HG03025 (cell line): ENCODE measurements around the gene PREX1.
"Not testable (repeated sequence)": the region's sequence is repeated elsewhere in the genome, so short reads cannot be mapped to it uniquely, and the experiment has no call there.

Experiments used
- ATAC-seq: cut with Tn5 transposase; IDR thresholded peaks from one replicate; pipeline ENCODE4 v1.9.1; 2021; ENCODE audit warnings: mild to moderate bottlenecking, moderate library complexity; ENCODE audit not compliant: unreplicated experiment, low FRiP score

The PREX1 gene, protein sequence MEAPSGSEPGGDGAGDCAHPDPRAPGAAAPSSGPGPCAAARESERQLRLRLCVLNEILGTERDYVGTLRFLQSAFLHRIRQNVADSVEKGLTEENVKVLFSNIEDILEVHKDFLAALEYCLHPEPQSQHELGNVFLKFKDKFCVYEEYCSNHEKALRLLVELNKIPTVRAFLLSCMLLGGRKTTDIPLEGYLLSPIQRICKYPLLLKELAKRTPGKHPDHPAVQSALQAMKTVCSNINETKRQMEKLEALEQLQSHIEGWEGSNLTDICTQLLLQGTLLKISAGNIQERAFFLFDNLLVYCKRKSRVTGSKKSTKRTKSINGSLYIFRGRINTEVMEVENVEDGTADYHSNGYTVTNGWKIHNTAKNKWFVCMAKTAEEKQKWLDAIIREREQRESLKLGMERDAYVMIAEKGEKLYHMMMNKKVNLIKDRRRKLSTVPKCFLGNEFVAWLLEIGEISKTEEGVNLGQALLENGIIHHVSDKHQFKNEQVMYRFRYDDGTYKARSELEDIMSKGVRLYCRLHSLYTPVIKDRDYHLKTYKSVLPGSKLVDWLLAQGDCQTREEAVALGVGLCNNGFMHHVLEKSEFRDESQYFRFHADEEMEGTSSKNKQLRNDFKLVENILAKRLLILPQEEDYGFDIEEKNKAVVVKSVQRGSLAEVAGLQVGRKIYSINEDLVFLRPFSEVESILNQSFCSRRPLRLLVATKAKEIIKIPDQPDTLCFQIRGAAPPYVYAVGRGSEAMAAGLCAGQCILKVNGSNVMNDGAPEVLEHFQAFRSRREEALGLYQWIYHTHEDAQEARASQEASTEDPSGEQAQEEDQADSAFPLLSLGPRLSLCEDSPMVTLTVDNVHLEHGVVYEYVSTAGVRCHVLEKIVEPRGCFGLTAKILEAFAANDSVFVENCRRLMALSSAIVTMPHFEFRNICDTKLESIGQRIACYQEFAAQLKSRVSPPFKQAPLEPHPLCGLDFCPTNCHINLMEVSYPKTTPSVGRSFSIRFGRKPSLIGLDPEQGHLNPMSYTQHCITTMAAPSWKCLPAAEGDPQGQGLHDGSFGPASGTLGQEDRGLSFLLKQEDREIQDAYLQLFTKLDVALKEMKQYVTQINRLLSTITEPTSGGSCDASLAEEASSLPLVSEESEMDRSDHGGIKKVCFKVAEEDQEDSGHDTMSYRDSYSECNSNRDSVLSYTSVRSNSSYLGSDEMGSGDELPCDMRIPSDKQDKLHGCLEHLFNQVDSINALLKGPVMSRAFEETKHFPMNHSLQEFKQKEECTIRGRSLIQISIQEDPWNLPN (N-terminal part only)

DNA sequence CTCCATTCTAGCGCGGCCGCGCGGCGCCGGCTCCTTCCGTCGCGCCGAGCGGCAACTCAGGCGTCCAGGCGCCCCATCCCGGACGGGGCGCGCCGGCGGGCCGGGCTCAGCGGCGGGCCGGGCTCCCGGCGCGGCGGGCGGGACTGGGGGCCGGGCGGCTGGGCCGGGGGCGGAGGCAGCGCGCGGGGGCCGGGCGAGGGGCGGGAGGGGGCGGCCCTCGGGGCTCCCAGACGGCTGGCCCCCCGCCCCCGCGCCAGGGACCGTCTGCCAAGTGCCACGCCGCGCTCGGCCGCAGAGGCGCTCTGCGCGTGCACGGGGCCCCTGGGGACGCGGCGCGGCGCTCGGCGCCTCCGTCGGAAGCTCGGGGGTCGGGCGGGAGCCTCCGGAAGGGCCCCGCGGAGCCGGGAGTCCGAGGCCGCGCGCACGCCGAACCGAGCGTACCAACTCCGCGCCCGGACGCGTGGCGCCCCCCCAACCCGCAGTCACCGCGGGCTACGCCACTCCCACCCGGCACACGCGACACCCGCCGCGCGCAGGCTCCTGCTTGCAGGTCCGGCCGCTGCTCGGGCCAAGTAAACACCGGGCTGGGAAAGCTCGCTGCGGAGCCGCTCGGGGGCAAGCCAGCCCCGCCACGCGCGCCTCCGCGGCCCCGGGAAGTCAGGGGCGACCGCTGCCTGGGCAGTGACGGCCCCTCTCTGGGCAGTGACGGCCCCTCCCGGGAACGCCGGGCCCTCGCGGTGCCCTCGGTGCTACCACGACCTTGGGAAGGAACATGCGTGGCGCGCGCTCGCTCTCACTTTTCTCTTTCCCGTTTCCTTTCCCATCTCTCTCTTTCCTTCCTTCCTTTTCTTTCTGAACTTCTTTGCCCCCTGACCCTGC is at the start of gene PREX1:
Gene PREX1, minus strand, starts transcription at position 145 of the 879 bp plus-strand sequence. Its CDS starts 139 bp downstream, at position 6.
- peak; percentile 42 for ATAC-seq

DNA sequence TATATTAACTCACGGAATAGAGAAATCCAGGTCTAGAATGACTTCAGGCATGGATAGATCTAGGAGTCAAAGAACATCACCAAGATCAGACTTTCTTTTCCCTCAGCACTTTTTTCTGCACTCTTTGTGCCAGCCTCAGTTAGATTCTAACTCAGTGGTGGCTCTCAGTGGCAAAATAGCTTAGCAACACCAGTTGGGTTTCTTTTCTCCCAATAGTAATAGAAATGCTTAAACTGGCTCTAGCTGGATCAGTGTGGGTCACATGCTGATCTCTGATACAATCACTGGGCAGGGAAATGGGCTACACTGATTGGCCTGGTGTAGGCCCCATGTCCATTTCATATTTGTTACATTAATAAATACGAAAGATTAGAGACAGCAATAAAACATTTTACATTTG is 49.5 kb upstream of the PREX1 start:
- no peak for ATAC-seq

DNA sequence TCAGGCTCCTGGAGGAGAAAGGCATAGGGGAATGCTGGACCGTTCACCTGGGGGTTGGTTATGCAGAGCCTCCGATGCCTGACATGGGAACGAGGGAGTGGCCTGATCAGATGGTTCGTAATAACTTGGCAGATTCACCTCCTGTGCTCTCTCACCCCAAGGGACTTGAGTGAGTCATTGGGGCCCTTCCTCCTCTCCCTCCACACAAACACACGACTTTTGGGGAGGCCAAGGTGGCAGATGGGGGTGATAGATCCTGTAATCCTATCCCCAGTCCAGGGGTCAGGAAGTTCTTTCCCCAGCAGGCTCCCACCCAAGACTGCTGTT is 48.1 kb upstream of the PREX1 start:
- no peak for ATAC-seq

DNA sequence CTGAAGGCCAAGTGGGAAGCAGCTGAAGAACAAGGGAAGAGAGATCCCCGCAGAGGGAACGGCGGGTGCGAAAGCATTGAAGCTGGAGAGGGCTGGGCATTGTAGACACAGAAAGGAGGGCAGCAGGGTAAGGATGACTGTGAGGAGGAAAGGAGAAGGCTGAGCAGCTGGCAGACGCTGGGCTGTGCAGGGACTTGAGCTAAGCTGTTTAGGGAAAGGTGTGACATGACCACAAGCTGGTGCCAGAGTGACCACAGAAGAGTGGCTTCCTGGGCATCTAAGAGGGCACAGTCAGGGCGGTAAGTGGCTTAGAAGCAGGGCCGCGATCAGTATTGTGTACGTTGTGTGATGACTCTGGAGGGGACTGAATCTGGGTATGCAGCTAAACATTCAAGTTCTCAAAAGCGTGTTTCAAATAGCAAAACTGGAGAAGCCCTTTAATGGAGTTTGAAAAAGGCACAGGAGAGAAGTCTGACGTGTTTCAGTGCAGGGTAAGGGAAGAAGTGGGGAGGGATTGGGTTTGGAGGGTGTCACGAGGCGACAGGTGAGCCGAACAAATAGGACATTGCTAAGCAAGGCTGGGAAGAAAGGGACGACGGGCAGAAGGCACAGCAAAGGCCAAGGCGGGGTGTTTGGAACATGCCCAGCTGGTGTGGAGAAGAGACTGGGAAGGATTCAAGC is 47.6 kb upstream of the PREX1 start:
- ATAC-seq = no peak

DNA sequence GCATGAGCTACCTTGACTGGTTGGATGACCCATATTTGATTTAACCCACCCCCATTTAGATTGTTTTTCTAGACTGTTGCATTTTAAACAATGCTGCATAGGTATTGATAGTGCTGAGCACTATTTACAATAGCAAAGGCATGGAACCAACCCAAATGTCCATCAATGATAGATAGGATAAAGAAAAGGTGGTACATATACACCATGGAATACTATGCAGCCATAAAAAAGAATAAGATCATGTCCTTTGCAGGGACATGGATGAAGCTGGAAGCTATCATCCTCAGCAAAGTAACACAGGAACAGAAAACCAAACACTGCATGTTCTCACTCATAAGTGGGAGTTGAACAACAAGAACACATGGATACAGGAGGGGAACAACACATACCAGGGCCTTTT is 41.6 kb upstream of the PREX1 start:
- ATAC-seq = not testable (repeated sequence)

DNA sequence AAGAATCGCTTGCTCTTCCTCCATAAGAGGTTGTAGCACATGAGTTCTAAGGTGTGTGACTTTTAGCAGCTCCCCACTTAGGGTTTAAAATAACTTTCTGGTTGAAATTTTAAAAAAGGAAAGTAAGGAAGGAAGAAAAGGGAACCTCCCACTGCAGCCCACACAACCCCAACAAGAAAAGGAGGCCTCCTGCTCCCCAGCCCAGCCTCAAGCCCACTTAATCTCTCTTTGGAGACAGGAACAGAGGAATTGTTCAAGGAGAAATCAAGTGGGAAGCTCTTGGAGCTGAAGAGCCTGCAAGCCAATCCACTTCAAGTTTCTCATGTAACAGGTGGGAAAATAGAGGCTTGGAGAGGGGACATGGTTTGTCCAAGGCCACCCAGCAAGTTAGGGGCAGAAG is 39.1 kb upstream of the PREX1 start:
- no peak for ATAC-seq

DNA sequence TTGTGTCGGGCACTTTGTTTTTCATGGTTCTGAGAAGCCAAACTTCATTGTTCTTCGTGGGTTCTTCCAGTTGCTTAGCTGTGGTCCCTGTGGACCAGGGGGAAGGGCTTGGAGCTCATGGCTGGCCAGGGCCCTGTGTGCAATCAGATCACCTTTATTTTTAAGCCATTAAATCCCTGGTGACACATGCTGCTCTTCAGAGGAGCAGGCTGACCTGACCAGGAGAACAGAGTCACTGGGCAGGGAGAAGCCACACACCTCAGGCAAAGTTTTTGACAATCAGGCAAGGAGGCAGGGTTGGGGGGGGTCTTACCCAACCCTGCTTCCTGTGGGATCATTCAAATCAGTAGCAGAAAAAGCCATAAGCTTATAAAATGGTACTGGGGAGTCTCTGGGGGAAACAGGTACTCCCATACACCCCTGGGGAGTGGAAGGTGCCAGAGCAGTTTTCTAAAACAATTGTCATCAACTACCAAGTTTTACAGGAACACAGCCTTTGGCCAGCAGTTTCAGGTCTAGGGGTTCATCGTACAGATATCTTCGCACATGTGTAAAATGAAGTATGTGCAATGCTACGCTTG is 37.0 kb upstream of the PREX1 start:
- ATAC-seq = no peak

DNA sequence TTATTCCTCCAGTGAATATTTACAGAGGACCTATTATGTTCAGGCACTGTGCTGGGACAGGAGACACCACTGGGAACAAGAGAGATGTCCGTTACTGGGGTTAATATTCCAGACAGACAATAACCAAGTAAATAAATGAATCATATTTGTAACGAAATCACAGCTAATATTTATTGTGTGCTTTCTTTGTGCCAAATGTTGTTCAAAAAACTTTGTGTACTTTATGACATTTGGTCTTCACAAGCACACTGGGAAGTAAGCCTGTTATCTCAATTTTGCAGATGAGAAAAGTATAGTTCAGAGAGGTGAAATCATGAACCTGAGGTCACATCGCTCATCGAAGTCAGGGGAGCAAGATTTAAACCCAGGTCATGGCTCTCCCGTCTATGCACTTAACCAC is 36.5 kb upstream of the PREX1 start:
- ATAC-seq = no peak

DNA sequence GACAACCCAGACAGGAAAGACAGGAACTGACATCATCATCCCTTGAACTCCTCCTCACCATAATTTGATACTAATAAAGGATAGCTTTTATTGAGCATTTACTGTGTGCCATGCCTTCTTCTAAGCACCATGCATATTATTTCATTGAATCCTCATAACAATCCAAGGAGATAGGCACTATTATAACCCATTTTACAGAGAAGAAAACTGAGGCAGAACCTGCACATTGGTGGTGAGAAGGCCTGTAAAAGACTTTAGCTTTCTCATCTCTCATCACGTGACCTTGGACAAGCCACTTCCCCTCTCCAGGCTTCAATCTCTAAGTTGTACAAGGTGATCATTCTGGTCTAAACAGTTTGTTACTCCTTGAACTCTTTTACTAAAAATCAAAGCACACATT is 34.5 kb upstream of the PREX1 start:
- no peak for ATAC-seq

DNA sequence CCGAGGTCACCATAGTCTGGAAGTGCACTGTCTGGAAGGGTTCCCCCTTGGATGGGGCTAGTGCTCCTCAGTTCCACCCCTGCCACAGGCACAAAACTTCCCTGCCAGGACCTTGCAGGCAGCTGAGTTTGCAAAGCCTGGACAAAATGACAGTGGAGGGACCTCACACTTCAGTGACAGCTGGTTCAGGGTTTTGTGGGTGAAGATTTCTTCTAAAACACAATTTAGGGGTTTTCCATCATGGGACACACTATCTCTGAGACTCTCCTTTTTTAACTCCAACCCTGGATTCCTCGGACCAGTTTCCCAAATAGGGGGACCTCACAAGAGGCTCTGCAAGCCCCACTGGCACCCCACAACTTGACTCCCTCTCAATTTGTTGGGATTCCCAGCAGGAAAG is 33.6 kb upstream of the PREX1 start:
- no peak for ATAC-seq

DNA sequence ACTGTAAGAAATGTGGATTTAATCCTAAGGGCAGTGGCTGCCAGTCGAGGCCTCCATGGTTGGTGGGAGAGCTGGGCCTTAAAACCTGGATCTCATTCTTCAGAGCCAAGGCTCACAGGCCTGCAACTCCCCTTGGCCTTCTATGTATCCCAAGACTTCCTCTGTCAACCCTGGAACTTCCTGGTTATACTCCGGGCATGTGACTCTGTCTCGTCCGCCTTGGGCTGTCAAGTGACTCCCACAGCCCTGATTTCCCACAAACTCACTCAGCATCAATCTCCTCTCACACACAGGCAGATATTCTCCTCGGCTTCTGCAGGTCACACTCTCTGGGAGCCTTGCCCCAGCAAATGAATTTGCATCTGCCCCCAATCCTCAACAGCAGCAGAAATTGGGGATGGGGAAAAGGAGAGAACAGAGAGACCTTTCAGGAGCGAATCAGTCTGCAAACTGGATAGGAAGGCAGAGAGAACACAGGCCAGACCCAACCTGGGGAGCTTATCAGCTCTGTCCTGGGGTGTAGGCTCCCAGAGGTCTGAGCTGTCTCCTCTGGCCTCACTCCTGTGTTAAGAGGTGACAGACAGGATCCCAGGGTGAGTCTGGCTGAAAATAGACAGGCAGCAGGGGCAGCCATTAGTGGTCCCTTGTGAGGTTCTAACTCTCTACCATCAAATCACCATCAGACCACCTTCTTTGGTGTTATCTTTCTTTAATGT is 30.4 kb upstream of the PREX1 start:
- no peak for ATAC-seq

DNA sequence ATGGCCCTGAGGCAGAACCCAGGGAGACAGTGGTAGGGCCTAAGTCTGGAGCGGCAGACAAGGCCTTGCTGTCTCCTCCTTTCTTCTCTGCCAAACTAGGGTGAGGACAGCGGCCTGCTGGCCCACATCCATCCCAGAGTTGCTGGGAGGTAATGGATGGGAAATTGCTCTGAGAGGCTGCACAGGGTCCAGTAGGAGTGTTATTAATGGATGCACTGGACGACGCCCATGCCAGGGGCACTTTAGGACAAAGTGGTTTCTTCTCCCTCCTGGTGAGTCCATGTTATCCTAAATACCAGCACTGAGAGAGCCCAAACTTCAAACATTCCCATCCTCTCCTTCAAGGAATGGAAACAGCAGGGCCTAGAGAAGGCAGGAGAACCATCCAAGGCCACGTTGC is 28.3 kb upstream of the PREX1 start:
- ATAC-seq = no peak

DNA sequence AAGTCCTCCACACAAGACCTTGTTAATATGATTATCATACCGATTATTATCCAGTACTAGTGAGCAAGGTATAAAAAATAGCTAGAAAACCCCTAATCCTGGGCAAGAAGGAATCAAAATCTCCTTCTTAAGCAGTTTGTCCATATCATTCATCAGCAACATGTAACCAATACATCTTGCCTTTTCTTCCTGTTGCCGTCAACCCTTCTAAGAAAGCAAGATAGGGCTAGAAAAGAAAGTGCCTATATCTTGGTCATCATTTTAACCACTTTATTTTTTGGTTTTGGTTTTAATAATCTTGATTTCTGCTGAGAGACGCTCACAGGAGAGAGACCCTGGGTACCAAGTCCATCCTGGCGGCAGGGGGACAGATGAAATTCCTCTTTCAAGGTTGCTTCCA is 27.2 kb upstream of the PREX1 start:
- no peak for ATAC-seq

DNA sequence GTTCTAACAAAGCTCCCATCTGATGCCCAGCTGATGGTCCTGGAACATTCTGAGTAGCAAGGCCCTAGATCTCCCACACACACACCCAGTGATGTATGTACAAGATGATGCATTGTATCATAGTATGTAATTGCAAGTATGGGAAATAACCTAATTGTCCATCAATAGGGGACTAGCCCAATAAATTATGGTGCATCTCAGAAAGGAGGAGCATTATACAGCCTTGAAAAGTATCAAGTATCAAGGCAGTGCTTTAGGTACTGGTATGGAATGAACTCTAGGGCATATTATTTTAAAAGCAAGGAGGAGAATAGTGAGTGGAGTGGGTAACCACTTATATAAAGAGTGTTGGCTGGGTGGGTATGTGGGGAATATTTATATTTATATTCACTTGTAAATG is 24.8 kb upstream of the PREX1 start:
- no peak for ATAC-seq

DNA sequence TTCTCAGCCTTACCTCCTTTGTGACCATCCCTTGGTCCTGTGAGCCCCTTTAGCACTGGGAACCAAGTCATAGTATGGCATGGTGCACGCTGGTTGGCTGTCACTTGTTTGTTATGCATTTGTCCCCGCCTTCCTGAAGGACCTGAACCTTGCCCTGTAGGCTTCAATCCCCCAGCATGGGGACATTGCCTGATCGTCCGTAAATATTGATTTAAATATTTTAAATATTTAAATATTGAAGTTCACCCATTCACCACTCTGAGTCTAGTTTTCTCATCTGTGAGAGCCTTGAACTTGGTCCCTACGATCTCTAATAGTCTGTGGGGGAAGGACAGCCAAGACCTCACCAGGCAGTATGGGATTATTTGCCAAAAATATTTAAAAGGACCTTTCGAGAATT is 23.8 kb upstream of the PREX1 start:
- no peak for ATAC-seq

DNA sequence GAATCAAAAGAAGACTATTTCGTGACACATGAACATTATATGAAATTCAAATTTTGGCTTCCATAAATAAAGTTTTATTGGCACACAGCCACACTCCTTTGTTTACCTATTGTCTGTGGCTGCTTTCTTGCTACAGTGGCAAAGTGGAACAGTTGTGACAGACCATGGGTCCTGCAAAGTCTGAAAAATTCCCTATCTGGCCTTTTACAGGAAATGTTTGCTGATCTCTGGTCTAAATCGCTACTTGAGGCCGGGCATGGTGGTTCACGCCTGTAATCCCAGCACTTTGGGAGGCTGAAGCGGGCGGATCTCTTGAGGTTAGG is 23.1 kb upstream of the PREX1 start:
- ATAC-seq = no peak

DNA sequence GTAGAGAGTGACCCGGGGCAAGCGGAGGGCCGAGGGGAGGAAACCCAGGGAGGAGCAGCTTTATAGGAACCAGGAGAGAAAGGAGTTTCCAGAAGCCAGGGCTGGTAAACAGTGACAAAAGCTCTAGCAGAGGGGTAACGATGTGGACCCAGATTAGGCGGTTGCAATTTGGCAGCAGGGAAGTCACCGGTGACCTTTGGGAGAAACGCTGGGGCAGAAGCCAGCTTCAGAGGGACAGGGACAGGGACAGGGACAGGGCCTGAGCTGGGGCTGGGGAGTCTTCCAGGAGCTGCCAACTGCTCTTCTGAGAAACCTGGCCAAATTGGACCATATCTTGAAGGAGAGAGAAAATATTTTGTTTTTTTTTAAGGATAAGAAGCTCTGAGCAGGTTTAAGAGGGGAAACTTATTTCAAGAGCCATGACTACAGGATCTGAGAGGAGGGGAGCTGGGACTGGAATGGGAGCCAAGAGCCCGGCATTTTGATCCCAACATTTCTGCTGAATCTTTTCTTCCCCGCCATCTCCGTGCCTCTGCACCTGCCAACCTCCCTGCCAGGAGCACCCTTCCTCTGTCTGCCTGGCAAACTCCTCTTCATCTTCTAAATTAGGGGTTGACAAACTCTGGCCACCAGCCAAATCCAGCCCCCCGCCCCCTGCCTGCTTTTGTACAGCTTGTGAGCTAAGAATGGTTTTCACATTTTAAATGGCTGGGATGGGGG is 22.6 kb upstream of the PREX1 start:
- no peak for ATAC-seq

DNA sequence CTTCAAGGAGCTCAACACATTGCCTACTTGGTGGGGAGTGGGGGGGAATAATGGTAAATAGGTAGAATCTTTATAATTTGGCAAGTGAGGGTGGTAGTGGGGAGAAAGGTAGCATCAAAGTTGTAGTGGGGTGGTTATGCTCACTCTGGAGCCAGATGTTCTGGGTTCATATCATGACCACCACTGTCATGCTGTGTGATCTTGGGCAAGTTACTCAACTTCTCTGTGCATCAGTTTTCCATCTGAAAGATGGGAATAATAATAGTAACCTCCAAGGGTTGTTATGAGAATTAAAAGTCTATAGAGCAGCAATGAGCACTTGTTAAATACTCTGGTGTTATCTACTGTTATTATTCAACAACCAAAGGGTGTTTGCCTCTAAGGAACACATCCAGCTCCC is 22.0 kb upstream of the PREX1 start:
- ATAC-seq = no peak
